MM.1S (cell line): ENCODE results near the gene CAMK1G.

ENCODE experiments used
- EZH2phosphoT487 ChIP-seq: fragments of 300-600 bp; sonication (generic); IDR thresholded peaks from 2 replicates; pipeline ENCODE4 v1.6.1; 2018; ENCODE audit warnings: antibody characterized with exemption, low read length
- TF ChIP-seq, protein P1 (sequence below): fragments of 300-600 bp; sonication (generic); IDR thresholded peaks from 2 replicates; pipeline ENCODE4 v1.5.1; 2016; ENCODE audit warnings: antibody characterized with exemption, low read length, mixed read lengths

- TF ChIP-seq, protein P1, sequence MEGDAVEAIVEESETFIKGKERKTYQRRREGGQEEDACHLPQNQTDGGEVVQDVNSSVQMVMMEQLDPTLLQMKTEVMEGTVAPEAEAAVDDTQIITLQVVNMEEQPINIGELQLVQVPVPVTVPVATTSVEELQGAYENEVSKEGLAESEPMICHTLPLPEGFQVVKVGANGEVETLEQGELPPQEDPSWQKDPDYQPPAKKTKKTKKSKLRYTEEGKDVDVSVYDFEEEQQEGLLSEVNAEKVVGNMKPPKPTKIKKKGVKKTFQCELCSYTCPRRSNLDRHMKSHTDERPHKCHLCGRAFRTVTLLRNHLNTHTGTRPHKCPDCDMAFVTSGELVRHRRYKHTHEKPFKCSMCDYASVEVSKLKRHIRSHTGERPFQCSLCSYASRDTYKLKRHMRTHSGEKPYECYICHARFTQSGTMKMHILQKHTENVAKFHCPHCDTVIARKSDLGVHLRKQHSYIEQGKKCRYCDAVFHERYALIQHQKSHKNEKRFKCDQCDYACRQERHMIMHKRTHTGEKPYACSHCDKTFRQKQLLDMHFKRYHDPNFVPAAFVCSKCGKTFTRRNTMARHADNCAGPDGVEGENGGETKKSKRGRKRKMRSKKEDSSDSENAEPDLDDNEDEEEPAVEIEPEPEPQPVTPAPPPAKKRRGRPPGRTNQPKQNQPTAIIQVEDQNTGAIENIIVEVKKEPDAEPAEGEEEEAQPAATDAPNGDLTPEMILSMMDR: no peak
- no peak for TF ChIP-seq EZH2phosphoT487
These were observed 58.3 kb downstream of the CAMK1G start for GRCh38 chr1:209641832-209642172.
